B cell (primary cell): ENCODE results near the gene NDUFS7.

Source experiments
- CTCF ChIP-seq: fragments of 200-600 bp; IDR thresholded peaks from one replicate; pipeline ENCODE4 v1.8.0; 2022; ENCODE audit warnings: antibody characterized with exemption, mild to moderate bottlenecking
- EZH2 ChIP-seq: IDR thresholded peaks from 2 replicates; pipeline ENCODE4 v1.6.1; 2012; ENCODE audit warnings: borderline replicate concordance, low read depth, mild to moderate bottlenecking, moderate library complexity, low read length; ENCODE audit not compliant: insufficient read depth, poor library complexity, severe bottlenecking

GRCh38 chr19:1351381-1351851 is 32.3 kb upstream of the NDUFS7 start:
- TF ChIP-seq CTCF: no peak
- no peak for TF ChIP-seq EZH2
